Measurements from ENCODE around the gene ADAMTS3. TPM values are rescaled to one million over a fixed set of nuclear protein-coding genes. Genes with fewer than 3 reads are reported as not detected.

The ADAMTS3 gene
- total RNA-seq, 4 donors from 2014 or later = 0.18 to 0.41 (median 0.23) TPM; not detected in 1

GRCh38 chr4:72422416-72422815 is 146.6 kb downstream of the ADAMTS3 start:
- Histone ChIP-seq H3K4me1 (no peaks in the 10 kb centered on the region), H3K4me3 (no peak overlapping the region), H3K36me3 (no peaks in the 10 kb centered on the region), H3K27me3 (no peaks in the 10 kb centered on the region), H3K27ac (no peak overlapping the region), H3K9me3 (no peaks in the 10 kb centered on the region)
- no peak for TF ChIP-seq CTCF (IDR thresholded peaks at IDR 0.05 in 4 of 5, conservative IDR thresholded peaks at IDR 0.05 in 1 of 5)
- in situ Hi-C loops (cut with MboI; ENCODE audit: low sequenced_read_pairs in 4 of 4) (no loop called here), intact Hi-C loops (cut with DNase I; ENCODE audit: low total_unique reads) (no loop called here)
- DNase-seq (no peak), ATAC-seq (no peak)

- no peaks in the 10 kb centered on the region for H3K36me3 ChIP-seq
- in situ Hi-C loops (cut with MboI; ENCODE audit: low sequenced_read_pairs in 4 of 4) = no loop called here
- H3K27ac ChIP-seq = no peak overlapping the region
- no peaks in the 10 kb centered on the region for H3K27me3 ChIP-seq
- ATAC-seq (no peak), DNase-seq (peak in 1 of 2 donors; percentile 14)
- H3K4me3 ChIP-seq = no peak overlapping the region
- H3K9me3 ChIP-seq = no peaks in the 10 kb centered on the region
- no peak for TF ChIP-seq CTCF (IDR thresholded peaks at IDR 0.05 in 4 of 5, conservative IDR thresholded peaks at IDR 0.05 in 1 of 5)
- TF ChIP-seq POLR2A (IDR thresholded peaks at IDR 0.05) = no peak
- intact Hi-C loops (cut with DNase I; ENCODE audit: low total_unique reads) = no loop called here
- H3K4me1 ChIP-seq = no peaks in the 10 kb centered on the region
Observed at GRCh38 chr4:72418458-72418857, 150.6 kb downstream of the ADAMTS3 start.

GRCh38 chr4:72410158-72410557 is 158.9 kb downstream of the ADAMTS3 start:
- ATAC-seq (no peak), DNase-seq (no peak)
- no peak overlapping the region for H3K27ac ChIP-seq
- H3K4me1 ChIP-seq = no peaks in the 10 kb centered on the region
- no peak overlapping the region for H3K4me3 ChIP-seq
- no peak for TF ChIP-seq POLR2A (IDR thresholded peaks at IDR 0.05)
- TF ChIP-seq CTCF (IDR thresholded peaks at IDR 0.05 in 4 of 5, conservative IDR thresholded peaks at IDR 0.05 in 1 of 5) = no peak
- intact Hi-C loops (cut with DNase I; ENCODE audit: low total_unique reads) = no loop called here
- no peaks in the 10 kb centered on the region for H3K9me3 ChIP-seq
- no peaks in the 10 kb centered on the region for H3K27me3 ChIP-seq
- in situ Hi-C loops (cut with MboI; ENCODE audit: low sequenced_read_pairs in 4 of 4) = no loop called here
- H3K36me3 ChIP-seq = no peaks in the 10 kb centered on the region

GRCh38 chr4:72408568-72408967 is 160.5 kb downstream of the ADAMTS3 start:
- no peak for DNase-seq
- no peak for ATAC-seq
- TF ChIP-seq POLR2A (IDR thresholded peaks at IDR 0.05) = no peak
- TF ChIP-seq CTCF (IDR thresholded peaks at IDR 0.05 in 4 of 5, conservative IDR thresholded peaks at IDR 0.05 in 1 of 5) = no peak
- intact Hi-C loops (cut with DNase I; ENCODE audit: low total_unique reads) = no loop called here
- Histone ChIP-seq H3K9me3 (no peaks in the 10 kb centered on the region), H3K36me3 (no peaks in the 10 kb centered on the region), H3K27ac (no peak overlapping the region), H3K4me3 (no peak overlapping the region), H3K4me1 (no peaks in the 10 kb centered on the region), H3K27me3 (no peaks in the 10 kb centered on the region)
- in situ Hi-C loops (cut with MboI; ENCODE audit: low sequenced_read_pairs in 4 of 4) = no loop called here

GRCh38 chr4:72405417-72405816 is 163.6 kb downstream of the ADAMTS3 start:
- Histone ChIP-seq H3K27me3 (no peaks in the 10 kb centered on the region), H3K9me3 (no peaks in the 10 kb centered on the region), H3K4me1 (no peaks in the 10 kb centered on the region), H3K36me3 (no peaks in the 10 kb centered on the region), H3K4me3 (no peak overlapping the region), H3K27ac (no peak overlapping the region)
- intact Hi-C loops (cut with DNase I; ENCODE audit: low total_unique reads) = no loop called here
- in situ Hi-C loops (cut with MboI; ENCODE audit: low sequenced_read_pairs in 4 of 4) = no loop called here
- TF ChIP-seq CTCF (IDR thresholded peaks at IDR 0.05 in 4 of 5, conservative IDR thresholded peaks at IDR 0.05 in 1 of 5) (no peak), POLR2A (IDR thresholded peaks at IDR 0.05) (no peak)
- no peak for ATAC-seq
- DNase-seq = no peak
